HCT116 (cell line): ENCODE data around the gene CACNB1. TPM values are rescaled to one million over a fixed set of nuclear protein-coding genes. Genes with fewer than 3 reads are reported as not detected.

Experiments used
- ATAC-seq: fragments of 200-7000 bp; cut with Tn5 transposase; 2 replicates; pipeline ENCODE4 v1.9.1; 2020; ENCODE audit warnings: mild to moderate bottlenecking, moderate library complexity
- BruUV-seq: library from RNA; stranded (reverse); fragments of 400-500 nt; replicated peaks from 2 replicates; lab custom pipeline; 2021; lab: Mats Ljungman, UMichigan
- CTCF ChIA-PET: fragments of 300-600 bp; sonication (Branson Sonifier 250); formaldehyde crosslinking; loops from one replicate; lab custom pipeline; 2021; ENCODE audit warnings: antibody characterized with exemption; lab: Charles Lee
- POLR2A ChIA-PET: fragments of 300-600, 350-600 bp; sonication (Branson Sonifier 250); formaldehyde crosslinking; loops from one replicate; lab custom pipeline; 2021; ENCODE audit warnings: antibody characterized with exemption; lab: Charles Lee
- RAD21 ChIA-PET, 2 experiments: fragments of 300-600 bp; sonication (Branson Sonifier 250); formaldehyde crosslinking; loops; one replicate each; lab custom pipeline; 2023; ENCODE audit warnings: low total read pairs in 2 of 2; ENCODE audit not compliant: uncharacterized antibody in 2 of 2, unreplicated experiment in 2 of 2, low non-redundant PET in 1 of 2; lab: Charles Lee
- DNase-seq: peaks from one replicate; pipeline ENCODE4 v3.0.0-alpha.2; 2010; ENCODE audit warnings: low read depth, low spot score
- H2AFZ ChIP-seq: fragments of 200-600 bp; shearing (Covaris generic), sonication (generic); 2 replicates; pipeline ENCODE4 v1.6.1; 2017; ENCODE audit warnings: low read depth, mixed run types, mixed read lengths, antibody characterized with exemption, low read length; ENCODE audit not compliant: poor library complexity, severe bottlenecking
- H3K27ac ChIP-seq: 2 replicates; pipeline ENCODE4 v1.5.1; 2012; ENCODE audit warnings: low read depth, low read length
- H3K27me3 ChIP-seq: fragments of 200-600 bp; sonication (generic); 2 replicates; pipeline ENCODE4 v1.6.1; 2016; ENCODE audit warnings: mixed run types, low read length, mixed read lengths; ENCODE audit not compliant: insufficient read depth
- H3K36me3 ChIP-seq, 2 experiments: fragments of 200-500 bp in 1 of 2; fragments of 200-600 bp in 1 of 2; sonication (Bioruptor generic) in 1 of 2; sonication (generic) in 1 of 2; 2 replicates each; pipeline versions ENCODE4 v1.5.1 to v1.6.1; 2014 to 2016; ENCODE audit warnings: low read length in 2 of 2, inconsistent platforms in 1 of 2, mixed read lengths in 1 of 2, mixed run types in 1 of 2; ENCODE audit not compliant: insufficient read depth in 2 of 2, control insufficient read depth in 1 of 2
- H3K4me1 ChIP-seq, 2 experiments: fragments of 200-600 bp in 1 of 2; sonication (generic) in 1 of 2; 2 replicates each; pipeline versions ENCODE4 v1.5.1 to v1.6.1; 2012 to 2017; ENCODE audit warnings: low read length in 2 of 2, inconsistent platforms in 1 of 2, mild to moderate bottlenecking in 1 of 2, mixed read lengths in 1 of 2, mixed run types in 1 of 2, moderate library complexity in 1 of 2; ENCODE audit not compliant: insufficient read depth in 2 of 2, control insufficient read depth in 1 of 2
- H3K4me2 ChIP-seq: fragments of 200-600 bp; sonication (generic); 2 replicates; pipeline ENCODE4 v1.6.1; 2017; ENCODE audit warnings: mixed run types, low read length, mixed read lengths
- H3K4me3 ChIP-seq, 2 experiments: fragments of 200-600 bp in 1 of 2; sonication (generic) in 1 of 2; replicated peaks in 1 of 2; 2 replicates each; pipeline ENCODE4 v1.5.1; 2011 to 2016; ENCODE audit warnings: low read length in 2 of 2, control low read depth in 1 of 2, low read depth in 1 of 2, mild to moderate bottlenecking in 1 of 2, mixed read lengths in 1 of 2, mixed run types in 1 of 2
- H3K79me2 ChIP-seq: fragments of 200-600 bp; sonication (generic); 2 replicates; pipeline ENCODE4 v1.6.1; 2017; ENCODE audit warnings: mild to moderate bottlenecking, mixed run types, low read length, moderate library complexity, mixed read lengths; ENCODE audit not compliant: insufficient read depth
- H3K9ac ChIP-seq: fragments of 200-600 bp; sonication (generic); 2 replicates; pipeline ENCODE4 v1.6.1; 2016; ENCODE audit warnings: low read length, mixed read lengths
- H3K9me2 ChIP-seq: fragments of 200-600 bp; sonication (generic), shearing (Covaris generic); 2 replicates; pipeline ENCODE4 v1.6.1; 2017; ENCODE audit warnings: mixed run types, mild to moderate bottlenecking, moderate library complexity; ENCODE audit not compliant: insufficient read depth
- H3K9me3 ChIP-seq, 2 experiments: fragments of 200-500 bp in 1 of 2; fragments of 200-600 bp in 1 of 2; sonication (Bioruptor generic) in 1 of 2; sonication (generic) in 1 of 2; 2 replicates each; pipeline ENCODE4 v1.6.1; 2014 to 2017; ENCODE audit warnings: low read length in 2 of 2, mixed read lengths in 2 of 2, inconsistent platforms in 1 of 2, low read depth in 1 of 2, mild to moderate bottlenecking in 1 of 2, mixed run types in 1 of 2, moderate library complexity in 1 of 2; ENCODE audit not compliant: control insufficient read depth in 1 of 2, insufficient read depth in 1 of 2
- H4K20me1 ChIP-seq: fragments of 200-600 bp; sonication (generic), shearing (Covaris generic); 2 replicates; pipeline ENCODE4 v1.6.1; 2017; ENCODE audit warnings: mixed run types, mild to moderate bottlenecking, moderate library complexity; ENCODE audit not compliant: insufficient read depth
- CEBPB ChIP-seq: IDR thresholded peaks from 2 replicates; pipeline ENCODE4 v1.6.1; 2012; ENCODE audit warnings: low read depth
- CTCF ChIP-seq, 3 experiments: fragments of 200-600 bp in 1 of 3; sonication (generic) in 1 of 3; IDR thresholded peaks in 2 of 3; conservative IDR thresholded peaks in 1 of 3; 2 replicates each; pipeline ENCODE4 v1.5.1; 2012 to 2017; ENCODE audit warnings: low read depth in 2 of 3, low read length in 2 of 3, antibody characterized with exemption in 1 of 3, borderline replicate concordance in 1 of 3, control low read depth in 1 of 3, mild to moderate bottlenecking in 1 of 3, mixed read lengths in 1 of 3, mixed run types in 1 of 3, moderate library complexity in 1 of 3; ENCODE audit not compliant: insufficient read depth in 1 of 3
- EGR1 ChIP-seq: IDR thresholded peaks from 2 replicates; pipeline ENCODE4 v1.6.1; 2012; ENCODE audit warnings: low read depth
- ELF1 ChIP-seq: IDR thresholded peaks from 2 replicates; pipeline ENCODE4 v1.6.1; 2012; ENCODE audit warnings: low read depth, borderline replicate concordance
- EZH2phosphoT487 ChIP-seq: fragments of 200-600 bp; IDR thresholded peaks from 2 replicates; pipeline ENCODE4 v1.6.1; 2018; ENCODE audit warnings: antibody characterized with exemption, borderline replicate concordance
- MAX ChIP-seq: IDR thresholded peaks from 2 replicates; pipeline ENCODE4 v1.6.1; 2012
- POLR2A ChIP-seq: IDR thresholded peaks from 2 replicates; pipeline ENCODE4 v1.7.0; 2011; ENCODE audit warnings: borderline replicate concordance; ENCODE audit not compliant: insufficient read depth, insufficient read length; ENCODE audit errors: extremely low read depth
- POLR2AphosphoS5 ChIP-seq: IDR thresholded peaks from 2 replicates; pipeline ENCODE4 v1.6.1; 2011; ENCODE audit warnings: mild to moderate bottlenecking, low read depth, low read length, moderate library complexity
- RAD21 ChIP-seq: IDR thresholded peaks from 2 replicates; pipeline ENCODE4 v1.6.1; 2012; ENCODE audit warnings: low read depth, mild to moderate bottlenecking
- SIN3A ChIP-seq: IDR thresholded peaks from 2 replicates; pipeline ENCODE4 v1.6.1; 2012; ENCODE audit warnings: low read depth
- SP1 ChIP-seq: IDR thresholded peaks from 2 replicates; pipeline ENCODE4 v1.6.1; 2012; ENCODE audit warnings: low read depth
- YY1 ChIP-seq: IDR thresholded peaks from 2 replicates; pipeline ENCODE4 v1.6.1; 2011; ENCODE audit warnings: low read length, low read depth, moderate library complexity, mild to moderate bottlenecking; ENCODE audit not compliant: insufficient replicate concordance; ENCODE audit errors: extremely low read depth
- ZFX ChIP-seq: fragments of 450-650 bp; IDR thresholded peaks from 2 replicates; pipeline ENCODE4 v1.6.1; 2017
- intact Hi-C: fragments of 100-400 bp; cut with micrococcal nuclease; formaldehyde crosslinking; loops from 2 replicates; pipeline ENCODE4 v1.10.0; 2022
- total RNA-seq: library from RNA; stranded (reverse); gene quantifications from one replicate; pipeline ENCODE4 v1.2.1, GENCODE V29; 2021; ENCODE audit not compliant: unreplicated experiment

The CACNB1 gene
- total RNA-seq, 1 experiment from 2014 or later, result 13.0 TPM

- H3K27me3 ChIP-seq, result no peaks in the 10 kb centered on the region
- CTCF ChIA-PET, result interaction anchor here (1.2 to 6.1 kb wide), 5 partner anchors 10 to 413 kb away, joined by 3 to 105 read pairs (median 40); no protein-coding TSS in a partner anchor
- H3K27ac ChIP-seq, result no peak overlapping the region
- no peak for TF ChIP-seq YY1
- no peak for TF ChIP-seq SIN3A
- no peak for TF ChIP-seq ZFX
- TF ChIP-seq CEBPB, result no peak
- no peak for TF ChIP-seq CTCF (IDR thresholded peaks at IDR 0.05 in 2 of 3, conservative IDR thresholded peaks at IDR 0.05 in 1 of 3; ENCODE audit: borderline replicate concordance in 1 of 3, insufficient read depth in 1 of 3, low read depth in 2 of 3, low read length in 2 of 3)
- no peak for TF ChIP-seq RAD21
- no peak for TF ChIP-seq EGR1
- TF ChIP-seq POLR2AphosphoS5, result no peak
- TF ChIP-seq EZH2phosphoT487, result no peak
- no peak for TF ChIP-seq POLR2A
- no peak for TF ChIP-seq ELF1
- TF ChIP-seq SP1, result no peak
- TF ChIP-seq MAX, result no peak
- H3K9ac ChIP-seq, result no peak overlapping the region
- no peak for DNase-seq
- BruUV-seq, result no TSS peak
- H3K9me3 ChIP-seq, result no peaks in the 10 kb centered on the region
- RAD21 ChIA-PET, result interaction anchor here in 1 of 2 experiments (0.5 kb wide), 1 partner anchor 839 kb away, joined by 3 read pairs; no protein-coding TSS in a partner anchor
- intact Hi-C loops, result loop anchor here (5.0 to 10.0 kb wide), 2 partner anchors 315 to 413 kb away; no protein-coding TSS in a partner anchor
- H3K79me2 ChIP-seq, result no peaks in the 10 kb centered on the region
- H3K9me2 ChIP-seq, result no peaks in the 10 kb centered on the region
- H3K4me1 ChIP-seq, result peaks cover 20 to 39% of the 10 kb centered on the region in 2 experiments
- peaks cover 6 to 7% of the 10 kb centered on the region in 2 experiments; a peak in 2 of 4 replicates for H3K36me3 ChIP-seq
- peak overlapping the region; percentile 21; the same call in 1 of the 2 replicates for H3K4me2 ChIP-seq
- no peak overlapping the region for H3K4me3 ChIP-seq
- ATAC-seq, result no peak
- POLR2A ChIA-PET, result no interaction called here
- H2AFZ ChIP-seq, result no peak overlapping the region
- H4K20me1 ChIP-seq, result no peaks in the 10 kb centered on the region; the same call in 1 of the 2 replicates
Observed at GRCh38 chr17:39209317-39210092, 12.0 kb upstream of the CACNB1 start.
